Stimulated activated naive CD4-positive, alpha-beta T cell (primary cell): ENCODE measurements around the gene ORAI3.

ENCODE experiments used
- DNase-seq, 6 experiments: peaks; one replicate each; lab custom pipeline; 2025; lab: John Stamatoyannopoulos, UW

ORAI3 gene

DNA sequence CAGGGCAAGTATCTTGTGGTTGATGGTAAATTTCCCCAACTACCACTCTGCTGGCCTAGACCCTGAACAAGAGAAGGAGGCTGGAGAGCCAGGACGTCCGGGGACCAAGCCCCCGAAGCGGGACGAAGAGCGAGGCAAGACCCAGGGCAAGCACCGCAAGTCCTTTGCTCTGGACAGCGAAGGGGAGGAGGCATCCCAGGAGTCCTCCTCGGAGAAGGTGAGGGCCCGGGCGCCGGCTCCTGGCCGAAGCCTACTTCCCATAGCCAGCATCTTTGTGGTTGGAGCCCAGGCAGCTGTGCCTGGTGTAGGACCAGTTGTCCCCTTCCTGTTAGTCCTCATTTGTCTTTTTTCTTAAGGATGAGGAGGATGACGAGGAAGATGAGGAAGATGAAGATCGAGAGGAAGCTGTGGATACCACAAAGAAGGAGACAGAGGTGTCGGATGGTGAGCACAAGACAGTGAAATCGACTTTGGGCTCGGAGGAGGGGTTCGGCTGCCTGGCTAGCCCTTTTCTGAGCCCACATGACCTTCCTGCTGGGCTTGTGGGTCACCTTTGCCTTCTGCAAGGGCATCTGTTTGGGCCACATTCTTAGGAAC is 20.5 kb downstream of the ORAI3 start:
- DNase-seq, result no peak

DNA sequence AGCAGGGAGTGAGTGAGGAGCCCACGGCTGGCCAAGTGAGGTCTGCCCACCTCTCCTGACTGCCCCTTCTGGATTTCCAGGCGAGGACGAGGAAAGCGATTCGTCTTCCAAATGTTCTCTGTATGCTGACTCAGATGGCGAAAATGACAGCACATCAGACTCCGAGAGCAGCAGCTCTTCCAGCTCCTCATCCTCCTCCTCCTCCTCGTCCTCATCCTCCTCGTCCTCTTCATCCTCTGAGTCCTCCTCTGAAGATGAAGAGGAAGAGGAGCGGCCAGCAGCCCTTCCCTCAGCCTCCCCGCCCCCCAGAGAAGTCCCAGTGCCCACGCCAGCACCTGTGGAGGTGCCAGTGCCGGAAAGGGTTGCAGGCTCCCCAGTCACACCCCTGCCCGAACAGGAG is 22.4 kb downstream of the ORAI3 start:
- no peak for DNase-seq

DNA sequence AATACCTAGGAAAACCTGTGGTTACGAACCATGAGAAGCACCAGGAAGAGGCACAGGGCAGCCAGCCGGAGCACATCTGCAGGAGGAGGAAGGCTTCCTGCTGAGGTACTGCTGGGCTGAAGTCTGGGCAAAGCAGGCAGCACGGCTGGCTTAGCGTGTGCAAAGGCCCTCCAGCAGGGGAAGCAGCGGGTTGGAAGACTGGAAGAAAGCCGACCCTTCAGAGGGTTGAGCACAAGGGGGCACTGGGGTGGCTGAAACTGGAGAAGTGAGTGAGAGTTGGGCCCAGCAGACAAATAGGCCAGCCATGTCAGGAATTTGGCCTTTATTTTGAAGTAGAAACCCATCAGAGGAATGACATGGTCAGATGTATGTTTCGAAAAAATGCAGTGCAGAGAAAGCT is 24.0 kb downstream of the ORAI3 start:
- no peak for DNase-seq

DNA sequence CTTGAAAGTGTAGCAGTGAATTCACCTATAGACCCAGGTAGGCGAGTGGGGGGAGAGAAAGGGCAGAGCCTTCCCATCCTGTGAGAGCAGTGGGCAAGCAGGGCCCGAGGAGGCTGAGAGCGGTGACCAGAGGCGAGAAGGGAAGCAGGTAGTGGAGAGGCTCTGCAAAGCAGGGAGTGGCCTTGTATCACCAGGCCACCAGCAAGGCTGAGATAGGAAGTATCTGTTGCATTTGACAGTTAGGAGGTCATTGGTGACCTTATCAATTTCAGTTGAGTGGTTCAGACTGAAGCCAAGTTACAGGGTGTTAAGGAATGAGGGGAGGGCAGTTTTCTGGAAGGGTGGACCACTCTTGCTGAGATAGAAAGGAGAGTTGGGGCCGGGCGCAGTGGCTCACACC is 25.5 kb downstream of the ORAI3 start:
- DNase-seq, result no peak

DNA sequence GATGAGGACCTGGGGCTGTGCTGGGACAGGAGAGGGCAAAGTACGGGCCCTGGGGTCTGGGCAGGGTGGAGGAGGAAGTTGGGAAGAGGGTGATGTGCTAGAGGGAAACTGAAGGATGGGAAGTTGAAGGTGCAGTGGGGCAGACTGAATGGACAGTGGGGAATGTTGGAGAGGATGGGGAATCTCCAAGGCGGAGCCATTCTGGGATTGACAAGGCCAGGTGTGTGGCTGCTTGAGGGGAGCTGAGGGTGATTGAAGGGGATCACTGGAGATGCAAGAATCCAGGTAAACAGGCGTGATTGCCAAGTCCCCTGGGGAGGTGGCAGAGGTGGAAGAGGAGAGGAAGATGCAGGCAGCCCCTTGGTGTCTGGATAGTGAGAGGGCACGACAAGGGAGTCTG is 27.6 kb downstream of the ORAI3 start:
- no peak for DNase-seq

DNA sequence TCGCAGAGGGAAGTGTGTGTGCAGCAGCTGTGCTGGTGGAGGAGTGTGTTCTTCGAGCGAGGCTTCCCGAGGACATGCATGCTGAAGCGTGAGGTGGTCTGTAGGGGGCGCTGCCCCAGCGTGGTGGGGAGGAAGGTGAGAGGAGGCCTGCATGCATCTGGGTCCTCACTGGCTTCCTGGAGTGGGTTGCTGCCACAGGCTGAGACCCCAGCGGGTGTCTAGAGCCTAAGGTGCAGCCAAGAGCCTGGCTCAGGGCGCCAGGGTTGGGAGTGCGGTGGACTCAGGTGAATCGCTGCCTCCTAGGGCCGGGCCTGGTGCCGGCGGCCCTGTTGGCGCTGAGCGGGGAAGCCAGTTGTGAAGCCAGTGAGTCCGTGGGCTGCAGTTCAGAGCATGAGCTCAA is 28.6 kb downstream of the ORAI3 start:
- peak in 1 of 6 experiments; percentile 3 for DNase-seq

DNA sequence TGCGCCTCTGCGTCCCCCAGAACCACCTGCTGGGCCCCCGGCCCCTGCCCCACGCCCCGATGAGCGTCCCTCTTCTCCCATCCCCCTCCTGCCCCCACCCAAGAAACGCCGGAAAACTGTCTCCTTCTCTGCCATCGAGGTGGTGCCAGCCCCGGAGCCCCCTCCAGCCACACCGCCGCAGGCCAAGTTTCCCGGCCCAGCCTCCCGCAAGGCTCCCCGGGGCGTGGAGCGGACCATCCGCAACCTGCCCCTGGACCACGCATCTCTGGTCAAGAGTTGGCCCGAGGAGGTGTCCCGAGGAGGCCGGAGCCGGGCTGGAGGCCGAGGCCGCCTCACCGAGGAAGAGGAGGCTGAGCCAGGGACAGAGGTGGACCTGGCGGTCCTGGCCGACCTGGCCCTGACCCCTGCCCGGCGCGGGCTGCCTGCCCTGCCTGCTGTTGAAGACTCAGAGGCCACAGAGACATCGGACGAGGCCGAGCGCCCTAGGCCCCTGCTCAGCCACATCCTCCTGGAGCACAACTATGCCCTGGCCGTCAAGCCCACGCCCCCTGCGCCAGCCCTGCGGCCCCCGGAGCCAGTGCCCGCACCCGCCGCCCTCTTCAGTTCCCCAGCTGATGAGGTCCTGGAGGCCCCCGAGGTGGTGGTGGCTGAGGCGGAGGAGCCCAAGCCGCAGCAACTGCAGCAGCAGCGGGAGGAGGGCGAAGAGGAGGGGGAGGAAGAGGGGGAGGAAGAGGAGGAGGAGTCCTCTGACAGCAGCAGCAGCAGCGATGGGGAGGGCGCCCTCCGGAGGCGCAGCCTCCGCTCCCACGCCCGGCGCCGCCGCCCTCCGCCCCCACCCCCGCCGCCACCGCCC is 30.5 kb downstream of the ORAI3 start:
- no peak for DNase-seq

DNA sequence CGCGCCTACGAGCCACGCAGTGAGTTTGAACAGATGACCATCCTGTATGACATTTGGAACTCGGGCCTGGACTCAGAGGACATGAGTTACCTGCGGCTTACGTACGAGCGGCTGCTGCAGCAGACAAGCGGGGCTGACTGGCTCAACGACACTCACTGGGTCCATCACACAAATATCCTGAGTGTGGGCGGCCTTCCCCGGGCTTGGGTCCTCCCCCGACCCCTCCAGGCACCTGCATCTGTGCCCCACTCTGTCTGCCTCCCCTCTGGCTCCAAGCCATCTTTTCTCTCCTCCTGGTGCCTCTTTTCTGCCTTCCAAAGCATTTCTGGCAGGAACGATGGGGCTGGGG is 31.1 kb downstream of the ORAI3 start:
- DNase-seq, result no peak

DNA sequence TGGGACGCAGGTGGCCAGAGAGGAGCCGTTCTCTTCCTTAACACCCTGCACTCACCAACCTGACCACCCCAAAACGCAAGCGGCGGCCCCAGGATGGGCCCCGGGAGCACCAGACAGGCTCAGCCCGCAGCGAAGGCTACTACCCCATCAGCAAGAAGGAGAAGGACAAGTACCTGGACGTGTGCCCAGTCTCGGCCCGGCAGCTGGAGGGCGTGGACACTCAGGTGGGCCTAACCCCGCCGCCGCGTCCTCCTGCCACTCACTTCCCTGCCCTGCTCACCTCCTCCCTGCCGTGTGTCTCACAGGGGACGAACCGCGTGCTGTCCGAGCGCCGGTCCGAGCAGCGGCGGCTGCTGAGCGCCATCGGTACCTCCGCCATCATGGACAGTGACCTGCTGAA is 31.6 kb downstream of the ORAI3 start:
- no peak for DNase-seq

DNA sequence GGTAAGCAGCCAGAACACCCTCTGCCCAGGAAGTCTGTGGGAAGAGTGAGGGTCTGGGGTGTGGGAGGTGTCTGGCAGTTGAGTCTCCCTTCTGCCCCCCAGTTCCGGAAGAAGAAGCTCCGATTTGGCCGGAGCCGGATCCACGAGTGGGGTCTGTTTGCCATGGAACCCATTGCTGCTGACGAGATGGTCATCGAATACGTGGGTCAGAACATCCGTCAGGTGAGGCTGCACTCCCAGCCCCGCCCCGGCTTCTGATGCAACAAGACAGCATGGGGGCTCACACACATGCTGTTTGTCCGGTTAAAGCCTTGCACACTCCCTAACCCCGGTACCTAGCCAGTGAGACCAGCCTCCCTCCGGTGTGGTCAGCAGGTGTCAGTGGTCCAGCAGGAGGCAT is 32.1 kb downstream of the ORAI3 start:
- no peak for DNase-seq

DNA sequence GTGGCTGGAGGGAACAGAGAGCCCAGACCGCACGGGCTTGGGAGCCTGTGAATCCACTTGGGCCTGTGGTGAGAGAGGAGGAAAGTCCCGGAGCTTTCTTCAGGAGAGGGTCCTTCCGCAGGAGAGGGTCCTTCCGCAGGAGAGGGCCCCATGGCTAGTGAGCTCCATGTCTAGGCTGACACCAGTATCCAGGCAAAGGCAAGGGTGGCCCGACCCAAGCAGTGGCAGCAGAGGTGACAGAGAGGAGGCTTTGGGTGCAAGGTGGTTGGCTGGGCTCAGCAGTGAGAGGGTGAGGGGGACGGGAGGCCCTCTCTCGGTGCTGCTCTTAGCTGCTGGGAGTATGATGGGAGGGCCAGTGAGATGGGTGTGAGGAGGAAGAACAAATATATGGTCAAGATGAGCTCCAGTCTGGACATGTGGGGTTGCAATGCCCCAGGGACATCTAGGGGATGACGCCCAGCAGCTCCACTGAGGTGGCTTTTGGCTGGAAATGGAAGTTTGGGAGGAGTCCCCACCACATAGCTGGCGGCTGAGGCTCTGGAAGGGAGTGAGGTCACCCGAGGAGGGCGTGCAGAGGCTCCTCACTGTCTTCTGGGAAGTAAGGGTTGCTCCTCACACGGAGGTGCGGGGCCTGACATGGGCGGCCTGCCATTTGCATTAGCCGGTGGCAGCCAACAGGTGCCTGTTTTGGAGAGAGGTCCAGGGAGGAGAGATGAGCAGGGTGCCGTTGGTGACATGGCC is 33.9 kb downstream of the ORAI3 start:
- DNase-seq, result no peak

DNA sequence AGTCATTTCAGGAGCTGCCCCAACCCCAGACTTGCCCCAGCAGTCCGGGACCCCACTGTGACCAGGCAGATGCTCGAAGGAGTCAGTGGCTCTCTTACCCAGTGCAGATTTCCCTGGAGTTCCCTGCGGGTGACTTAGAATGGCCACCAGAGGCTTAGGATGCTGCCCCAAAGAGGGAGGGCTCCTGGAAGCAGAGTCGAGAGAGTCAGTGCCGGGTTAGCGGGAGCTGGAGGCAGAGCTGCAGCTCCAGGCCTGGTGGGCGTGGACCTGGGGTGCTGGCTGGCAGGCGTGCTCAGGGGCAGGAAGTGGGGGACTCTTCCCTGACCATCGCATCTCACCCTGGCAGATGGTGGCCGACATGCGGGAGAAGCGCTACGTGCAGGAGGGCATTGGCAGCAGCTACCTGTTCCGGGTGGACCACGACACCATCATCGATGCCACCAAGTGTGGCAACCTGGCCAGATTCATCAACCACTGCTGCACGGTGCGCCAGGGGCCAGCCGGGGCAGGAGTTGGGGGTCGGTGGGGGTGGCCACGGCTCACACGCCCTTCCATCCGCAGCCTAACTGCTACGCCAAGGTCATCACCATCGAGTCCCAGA is 34.5 kb downstream of the ORAI3 start:
- no peak for DNase-seq

DNA sequence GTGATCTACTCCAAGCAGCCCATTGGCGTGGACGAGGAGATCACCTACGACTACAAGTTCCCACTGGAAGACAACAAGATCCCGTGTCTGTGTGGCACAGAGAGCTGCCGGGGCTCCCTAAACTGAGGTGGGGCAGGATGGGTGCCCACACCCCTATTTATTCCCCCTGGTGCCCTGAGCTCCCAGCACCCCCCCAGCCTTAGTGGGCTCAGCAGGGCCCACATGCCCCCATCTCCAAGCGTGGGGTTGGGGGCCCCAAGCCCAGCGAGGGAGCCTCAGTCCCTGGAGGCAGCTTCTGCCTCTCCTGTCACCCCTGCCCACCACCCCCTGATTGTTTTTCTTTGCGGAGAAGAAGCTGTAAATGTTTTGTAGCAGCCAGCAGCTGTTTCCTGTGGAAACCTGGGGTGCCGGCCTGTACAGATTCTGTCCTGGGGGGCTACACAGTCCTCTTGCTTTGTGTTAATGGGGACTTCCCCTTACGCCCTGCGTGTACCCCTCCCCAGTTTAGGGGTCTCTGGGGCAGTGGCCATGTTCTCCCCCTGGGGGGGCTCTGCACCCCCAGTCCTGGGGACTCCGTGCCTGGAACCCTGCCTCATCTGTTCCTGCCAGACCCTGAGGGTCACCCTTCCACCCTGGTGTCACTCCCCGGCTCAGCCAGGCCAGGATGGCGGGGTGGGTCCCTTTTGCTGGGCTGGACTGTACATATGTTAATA is 35.2 kb downstream of the ORAI3 start:
- no peak for DNase-seq

DNA sequence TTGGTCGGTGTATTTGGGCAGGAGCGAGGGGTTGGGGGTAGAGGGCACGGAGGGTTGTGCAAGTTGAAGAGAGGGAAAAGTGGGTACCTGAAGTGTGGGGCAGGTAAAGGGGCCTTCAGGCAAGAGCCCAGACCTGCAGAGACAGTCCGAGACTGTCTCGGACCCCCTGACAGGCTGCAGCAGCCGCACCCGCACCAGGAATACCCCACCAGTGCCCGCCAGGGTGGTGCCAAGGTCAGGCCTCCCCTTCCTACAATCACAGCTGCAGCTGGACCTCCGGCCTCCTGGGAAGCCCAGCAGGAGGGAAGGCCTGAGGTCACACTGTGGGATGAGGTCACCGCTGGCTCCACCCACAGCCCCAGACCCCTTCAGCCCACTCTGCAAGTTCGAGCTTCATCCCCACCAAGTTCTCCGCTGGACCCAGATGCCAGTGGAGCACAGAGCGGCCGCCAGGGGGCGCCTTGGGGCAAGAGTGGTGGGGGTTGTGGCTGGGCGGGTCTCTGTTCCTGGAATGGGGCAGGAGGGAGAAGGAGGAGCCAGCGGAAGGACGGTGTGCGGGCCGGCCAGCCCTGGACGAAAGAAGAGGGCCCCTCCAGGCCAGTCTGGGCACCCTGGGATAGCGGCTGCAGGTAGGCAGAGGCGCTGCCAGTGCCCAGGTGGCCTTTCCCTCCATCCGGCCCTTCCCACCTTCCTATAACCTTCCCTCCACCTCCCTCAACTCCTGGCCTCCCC is 36.0 kb downstream of the ORAI3 start, which contains the start of gene HSD3B7:
HSD3B7 (plus strand) TSS at position 539 of the 732 bp plus-strand sequence. CDS start 452 bp downstream, outside the sequence.
- peak; percentile 28 to 79 (median 70) for DNase-seq

DNA sequence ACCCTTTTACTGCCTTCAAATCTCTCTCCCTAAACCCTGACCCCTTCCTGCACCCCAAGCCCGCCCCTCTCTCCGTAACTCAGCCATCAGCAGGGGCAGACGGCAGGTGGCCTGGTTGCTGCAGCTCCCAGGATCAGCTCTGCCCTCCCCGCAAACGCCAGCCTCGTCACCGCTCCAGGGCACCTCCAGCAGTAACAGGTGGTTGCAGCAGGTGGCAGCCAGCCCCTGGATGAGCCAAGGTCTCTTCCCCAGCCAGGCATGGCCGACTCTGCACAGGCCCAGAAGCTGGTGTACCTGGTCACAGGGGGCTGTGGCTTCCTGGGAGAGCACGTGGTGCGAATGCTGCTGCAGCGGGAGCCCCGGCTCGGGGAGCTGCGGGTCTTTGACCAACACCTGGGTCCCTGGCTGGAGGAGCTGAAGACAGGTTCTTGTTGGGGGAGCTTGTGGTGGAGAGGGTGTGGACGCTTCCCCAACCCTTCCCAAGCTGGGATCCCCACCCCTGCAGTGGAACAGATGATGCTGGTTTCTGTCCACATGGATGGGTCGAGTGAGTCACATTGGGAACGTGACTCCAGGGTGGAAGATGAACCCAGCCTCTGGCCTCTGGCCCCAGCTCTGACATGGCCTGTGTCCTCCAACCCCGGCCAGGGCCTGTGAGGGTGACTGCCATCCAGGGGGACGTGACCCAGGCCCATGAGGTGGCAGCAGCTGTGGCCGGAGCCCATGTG is 36.7 kb downstream of the ORAI3 start:
- no peak for DNase-seq

DNA sequence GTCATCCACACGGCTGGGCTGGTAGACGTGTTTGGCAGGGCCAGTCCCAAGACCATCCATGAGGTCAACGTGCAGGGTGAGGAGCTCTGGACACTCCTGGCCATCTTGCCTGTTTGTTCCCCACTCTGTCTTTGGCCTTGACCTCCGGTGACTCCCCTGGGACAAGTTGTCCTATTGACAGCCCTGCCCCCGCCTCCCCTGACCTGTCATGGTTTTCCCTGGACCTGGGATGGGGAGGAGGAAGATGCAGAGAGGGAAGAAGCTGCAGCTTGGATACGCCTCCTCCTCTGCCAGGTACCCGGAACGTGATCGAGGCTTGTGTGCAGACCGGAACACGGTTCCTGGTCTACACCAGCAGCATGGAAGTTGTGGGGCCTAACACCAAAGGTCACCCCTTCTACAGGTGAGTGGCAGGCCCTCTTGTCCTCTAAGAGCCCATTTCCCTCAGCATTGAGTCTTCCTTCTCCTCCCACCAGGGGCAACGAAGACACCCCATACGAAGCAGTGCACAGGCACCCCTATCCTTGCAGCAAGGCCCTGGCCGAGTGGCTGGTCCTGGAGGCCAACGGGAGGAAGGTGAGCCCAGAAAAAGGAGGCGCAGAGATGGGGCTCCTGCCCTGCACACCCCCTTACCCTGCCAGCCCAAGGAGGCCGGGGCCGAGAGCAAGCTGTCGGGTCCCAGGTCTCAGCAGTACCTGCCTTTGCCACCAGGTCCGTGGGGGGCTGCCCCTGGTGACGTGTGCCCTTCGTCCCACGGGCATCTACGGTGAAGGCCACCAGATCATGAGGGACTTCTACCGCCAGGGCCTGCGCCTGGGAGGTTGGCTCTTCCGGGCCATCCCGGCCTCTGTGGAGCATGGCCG is 37.5 kb downstream of the ORAI3 start:
- no peak for DNase-seq

DNA sequence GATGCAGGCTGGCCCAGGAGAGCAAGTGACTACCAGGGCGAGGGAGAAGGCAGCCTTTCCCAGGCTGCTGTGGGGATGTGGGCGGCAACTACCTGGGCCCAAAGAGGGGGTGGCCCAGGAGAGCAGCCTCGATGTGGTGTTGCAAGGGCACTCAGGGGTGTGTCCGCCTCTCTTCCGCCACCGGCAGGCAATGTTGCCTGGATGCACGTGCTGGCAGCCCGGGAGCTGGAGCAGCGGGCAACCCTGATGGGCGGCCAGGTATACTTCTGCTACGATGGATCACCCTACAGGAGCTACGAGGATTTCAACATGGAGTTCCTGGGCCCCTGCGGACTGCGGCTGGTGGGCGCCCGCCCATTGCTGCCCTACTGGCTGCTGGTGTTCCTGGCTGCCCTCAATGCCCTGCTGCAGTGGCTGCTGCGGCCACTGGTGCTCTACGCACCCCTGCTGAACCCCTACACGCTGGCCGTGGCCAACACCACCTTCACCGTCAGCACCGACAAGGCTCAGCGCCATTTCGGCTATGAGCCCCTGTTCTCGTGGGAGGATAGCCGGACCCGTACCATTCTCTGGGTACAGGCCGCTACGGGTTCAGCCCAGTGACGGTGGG is 38.8 kb downstream of the ORAI3 start:
- no peak for DNase-seq

DNA sequence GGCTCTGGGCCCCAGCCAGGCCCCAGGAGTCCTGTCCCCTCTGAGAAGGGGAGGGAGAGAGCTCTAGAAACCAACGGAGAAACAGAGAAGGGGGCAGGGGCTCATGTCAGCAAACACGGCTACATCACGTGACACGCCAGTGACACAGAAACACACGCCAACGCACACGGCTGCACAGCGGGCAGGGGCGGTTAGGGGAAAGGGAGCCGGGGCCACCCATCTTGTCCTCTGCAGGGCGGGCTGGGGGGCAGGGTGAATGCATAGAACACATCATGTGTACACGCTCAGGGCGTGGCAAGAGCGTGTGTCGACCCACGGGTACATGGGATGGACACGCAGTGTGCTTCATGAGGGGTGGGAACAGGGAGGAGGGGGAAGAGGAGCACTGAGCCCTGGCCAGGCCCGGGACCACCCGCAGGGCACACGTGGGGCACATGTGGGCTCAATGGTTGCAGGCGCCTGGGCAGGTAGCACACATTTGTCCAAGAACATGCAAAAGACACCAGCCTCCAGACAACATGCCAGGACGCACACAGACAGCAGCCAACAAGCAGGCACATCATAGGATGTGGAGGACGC is 40.7 kb downstream of the ORAI3 start:
- DNase-seq, result no peak

DNA sequence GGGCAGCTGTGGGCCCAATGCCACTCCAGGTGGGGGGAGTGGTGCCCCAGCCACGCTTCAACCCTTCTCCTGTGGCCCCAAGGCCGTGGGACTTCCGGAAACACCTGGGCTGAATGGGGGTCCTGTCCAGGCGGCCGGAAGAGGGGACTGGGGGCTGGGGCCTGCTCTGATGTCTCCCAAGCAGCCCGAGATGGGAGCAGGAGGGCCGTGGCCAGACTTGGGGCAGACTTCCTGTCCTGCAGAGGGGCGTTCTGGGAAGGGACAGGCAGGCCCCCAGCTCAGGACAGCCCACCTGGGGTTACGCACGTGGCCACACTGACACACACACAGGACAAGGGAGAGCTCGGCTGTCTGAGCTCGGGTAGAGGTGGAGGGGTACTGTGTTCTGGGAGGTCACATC is 41.2 kb downstream of the ORAI3 start:
- DNase-seq, result no peak
